SKM-1 (cell line): ENCODE results near the gene TBKBP1.
"Not testable (repeated sequence)": the region's sequence is repeated elsewhere in the genome, so short reads cannot be mapped to it uniquely, and the experiment has no call there.

Experiments used
- DNase-seq: peaks from one replicate; lab custom pipeline; 2025; ENCODE audit not compliant: unreplicated experiment; lab: John Stamatoyannopoulos, UW

The TBKBP1 gene

DNA sequence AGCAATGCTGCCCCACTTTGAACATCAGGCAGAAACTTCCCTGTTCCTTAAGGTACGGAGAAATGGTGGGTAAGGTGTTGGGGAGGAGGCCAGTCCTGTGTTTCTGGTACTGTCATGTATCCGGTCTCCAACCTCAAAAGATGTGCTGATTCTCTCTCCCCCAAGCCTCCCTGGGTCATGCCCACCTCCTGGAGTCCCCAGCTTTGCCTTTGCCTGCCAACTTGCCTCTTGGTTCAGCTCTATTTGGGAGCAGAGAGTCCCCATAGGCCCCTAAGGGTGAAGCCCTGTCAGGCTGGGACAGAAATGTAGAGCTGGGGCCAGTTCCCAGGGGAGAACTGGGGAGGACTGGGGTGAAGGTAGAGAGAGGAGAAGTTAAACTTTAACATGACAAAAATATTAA lies 37.4 kb downstream of the TBKBP1 start:
- no peak for DNase-seq

DNA sequence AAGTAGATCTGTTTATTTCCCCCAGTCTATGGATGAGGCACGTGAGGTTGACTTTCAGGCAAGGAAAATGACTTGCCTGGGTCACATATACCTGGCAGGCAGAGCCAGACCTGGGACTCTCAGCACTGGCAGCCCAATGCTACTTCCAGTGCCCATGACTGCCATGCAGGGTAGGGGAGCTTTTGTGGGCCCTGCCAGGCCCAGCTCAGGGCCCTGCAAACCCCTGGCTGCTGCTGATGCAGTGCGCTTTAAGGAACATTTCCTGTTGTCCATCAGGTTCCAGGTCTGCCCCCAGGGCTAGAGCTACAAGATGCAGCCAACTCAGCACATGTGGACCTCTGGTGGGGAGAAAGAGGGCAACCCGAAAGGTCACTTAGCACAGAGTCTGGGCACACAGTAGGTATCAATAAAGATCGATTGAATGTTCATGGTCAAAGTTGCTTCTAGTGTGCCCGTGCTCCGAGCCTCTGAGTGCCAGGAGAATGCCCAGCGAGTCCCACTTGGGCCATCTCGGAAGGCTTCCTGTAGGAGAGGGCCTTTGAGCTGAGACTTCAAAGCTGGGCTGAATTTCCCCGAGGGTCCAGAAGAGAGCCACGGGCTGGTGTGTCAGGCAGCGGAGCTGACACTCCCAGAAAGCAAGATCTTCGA lies 38.6 kb downstream of the TBKBP1 start:
- no peak for DNase-seq

DNA sequence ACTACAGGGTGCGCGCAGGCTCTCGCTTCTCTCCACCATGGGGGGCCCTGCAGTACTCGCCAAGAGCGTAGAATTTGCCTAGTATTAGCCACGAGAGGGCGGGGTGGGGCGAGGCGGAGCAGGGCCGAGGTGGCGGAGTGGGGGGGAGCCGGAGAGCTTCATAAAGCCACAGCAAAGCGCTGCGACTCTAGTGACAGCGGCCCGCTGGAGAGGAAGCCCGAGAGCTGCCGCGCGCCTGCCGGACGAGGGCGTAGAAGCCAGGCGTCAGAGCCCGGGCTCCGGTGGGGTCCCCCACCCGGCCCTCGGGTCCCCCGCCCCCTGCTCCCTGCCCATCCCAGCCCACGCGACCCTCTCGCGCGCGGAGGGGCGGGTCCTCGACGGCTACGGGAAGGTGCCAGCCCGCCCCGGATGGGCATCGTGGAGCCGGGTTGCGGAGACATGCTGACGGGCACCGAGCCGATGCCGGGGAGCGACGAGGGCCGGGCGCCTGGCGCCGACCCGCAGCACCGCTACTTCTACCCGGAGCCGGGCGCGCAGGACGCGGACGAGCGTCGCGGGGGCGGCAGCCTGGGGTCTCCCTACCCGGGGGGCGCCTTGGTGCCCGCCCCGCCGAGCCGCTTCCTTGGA lies 39.2 kb downstream of the TBKBP1 start, which contains the start of gene TBX21:
TSS of gene TBX21 (plus strand) at position 190 of the 627 bp plus-strand sequence. CDS start at position 409, 219 bp downstream.
- DNase-seq, result no peak

DNA sequence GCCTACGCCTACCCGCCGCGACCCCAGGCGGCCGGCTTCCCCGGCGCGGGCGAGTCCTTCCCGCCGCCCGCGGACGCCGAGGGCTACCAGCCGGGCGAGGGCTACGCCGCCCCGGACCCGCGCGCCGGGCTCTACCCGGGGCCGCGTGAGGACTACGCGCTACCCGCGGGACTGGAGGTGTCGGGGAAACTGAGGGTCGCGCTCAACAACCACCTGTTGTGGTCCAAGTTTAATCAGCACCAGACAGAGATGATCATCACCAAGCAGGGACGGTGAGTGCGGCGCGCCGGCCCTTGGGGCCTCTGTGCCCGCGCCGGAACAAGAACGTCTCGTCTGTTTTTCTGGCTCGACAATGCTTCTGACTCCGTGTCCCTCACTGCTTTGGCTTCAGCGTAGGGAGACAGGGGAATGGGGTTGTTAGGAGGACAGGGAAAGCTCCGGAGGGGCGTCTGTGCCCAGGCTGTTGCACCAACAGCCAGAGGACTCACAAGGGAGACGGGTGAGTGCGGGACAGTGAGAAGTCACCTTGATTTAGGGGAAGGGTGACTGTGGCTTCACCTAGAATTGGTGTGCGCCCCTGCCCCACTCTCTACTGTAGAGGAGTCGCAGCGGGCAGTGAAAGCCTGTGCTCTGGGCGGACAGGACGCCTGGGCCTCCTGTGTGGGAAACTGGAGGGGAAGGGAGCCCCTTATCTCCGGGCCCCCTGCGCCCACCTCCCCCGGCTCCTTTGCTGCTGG lies 39.9 kb downstream of the TBKBP1 start:
- no peak for DNase-seq

DNA sequence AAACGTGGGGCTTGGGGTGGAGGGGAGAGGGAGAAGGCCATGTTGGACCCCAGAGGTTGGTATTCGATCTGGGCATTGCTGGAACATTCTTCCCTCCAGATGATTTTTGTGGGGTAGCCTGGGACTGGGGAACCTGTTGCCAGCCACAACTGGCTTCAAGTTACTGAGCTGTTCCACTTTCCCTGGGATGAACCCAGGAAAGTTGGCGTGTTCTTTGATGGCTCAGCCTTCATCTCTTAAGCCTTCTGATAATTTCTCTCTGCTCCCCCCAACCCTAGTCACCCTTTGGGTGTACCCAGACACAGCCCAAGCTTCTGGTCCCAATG lies 41.1 kb downstream of the TBKBP1 start:
- no peak for DNase-seq

DNA sequence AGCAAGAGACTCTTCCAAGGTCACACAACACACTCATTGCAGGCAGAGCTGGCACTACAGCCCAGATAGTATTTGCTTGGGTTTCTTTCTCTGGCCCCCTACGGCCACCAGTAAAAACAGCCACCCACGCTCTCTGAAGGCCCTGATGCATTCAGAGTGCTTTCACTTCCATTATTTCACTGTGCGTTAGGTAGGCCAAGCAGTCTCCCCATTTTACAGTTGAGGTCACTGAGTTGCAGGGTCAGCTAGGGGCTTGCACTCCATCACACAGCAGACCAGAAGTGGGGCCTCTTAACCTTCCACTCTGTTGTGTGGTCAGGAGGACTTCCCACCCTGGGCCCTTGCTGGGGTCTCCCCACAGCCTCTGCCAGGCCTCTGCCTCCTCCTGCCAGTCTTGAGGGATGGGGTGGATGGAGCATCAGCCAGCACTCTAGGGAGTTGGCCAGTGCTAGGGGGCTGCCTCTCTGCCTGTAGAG lies 41.6 kb downstream of the TBKBP1 start:
- DNase-seq, result no peak

DNA sequence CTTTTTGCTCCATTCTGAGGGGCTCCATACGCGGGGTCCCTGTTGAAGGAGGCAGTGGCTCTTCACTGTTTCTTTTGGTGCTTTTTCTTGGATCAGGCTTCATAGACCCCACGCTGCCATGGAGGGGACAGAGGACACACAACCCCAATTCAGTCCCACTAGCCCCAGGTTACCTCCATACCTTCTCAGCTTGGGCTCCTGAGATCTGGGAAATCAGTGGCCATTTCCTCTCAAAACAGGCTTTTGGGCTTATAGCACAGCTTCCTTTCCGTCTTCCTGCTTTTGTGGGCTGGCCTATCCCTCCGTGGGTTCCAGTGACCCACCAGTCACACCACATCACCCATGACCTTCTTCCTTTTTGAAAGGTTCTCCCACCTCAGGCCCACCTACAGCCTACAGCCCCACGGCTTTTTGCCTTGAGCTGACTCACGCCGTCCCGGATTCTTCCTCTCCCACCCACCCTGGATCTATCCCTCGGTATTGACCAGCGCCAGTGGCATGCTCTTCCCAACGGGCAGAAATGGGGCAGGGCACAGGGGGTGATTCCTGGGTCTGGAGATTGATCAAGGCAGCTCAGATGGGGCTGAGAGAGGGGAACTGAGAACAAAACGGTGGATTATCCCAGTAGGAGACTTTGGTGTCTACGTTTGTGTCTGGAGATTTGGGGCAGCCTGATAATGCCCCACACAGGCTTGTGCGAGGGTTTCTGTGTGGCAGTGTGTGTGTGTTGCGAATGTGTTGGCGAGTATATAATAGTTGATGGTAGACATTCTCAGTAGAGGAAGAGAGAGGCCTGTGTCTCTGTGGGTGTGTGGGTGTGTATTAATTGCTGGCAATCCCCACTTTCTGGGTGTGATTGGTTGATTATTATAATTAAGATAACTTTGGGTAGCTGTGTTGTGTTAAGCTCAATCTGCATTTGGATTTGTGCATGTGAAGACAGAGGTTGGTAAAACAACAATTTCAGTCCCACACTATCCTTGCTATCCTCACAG lies 42.8 kb downstream of the TBKBP1 start:
- DNase-seq, result no peak

DNA sequence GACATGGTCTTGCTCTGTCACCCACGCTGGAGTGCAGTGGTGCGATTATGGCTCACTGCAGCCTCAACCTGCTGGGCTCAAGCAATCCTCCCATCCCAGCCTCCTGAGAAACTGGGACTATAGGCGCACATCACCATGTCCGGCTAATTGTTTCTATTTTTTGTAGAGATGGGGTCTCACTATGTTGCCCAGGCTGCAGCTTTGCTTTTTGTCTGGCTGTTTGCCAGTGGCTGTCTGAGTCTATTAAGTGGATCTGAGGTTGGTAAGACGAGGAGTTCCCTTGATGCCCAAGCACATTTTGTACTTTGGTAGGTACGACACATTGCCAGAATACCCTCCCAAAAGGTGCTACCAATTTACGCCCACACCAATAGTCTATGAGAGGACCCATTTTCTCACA lies 44.2 kb downstream of the TBKBP1 start:
- DNase-seq, result no peak

DNA sequence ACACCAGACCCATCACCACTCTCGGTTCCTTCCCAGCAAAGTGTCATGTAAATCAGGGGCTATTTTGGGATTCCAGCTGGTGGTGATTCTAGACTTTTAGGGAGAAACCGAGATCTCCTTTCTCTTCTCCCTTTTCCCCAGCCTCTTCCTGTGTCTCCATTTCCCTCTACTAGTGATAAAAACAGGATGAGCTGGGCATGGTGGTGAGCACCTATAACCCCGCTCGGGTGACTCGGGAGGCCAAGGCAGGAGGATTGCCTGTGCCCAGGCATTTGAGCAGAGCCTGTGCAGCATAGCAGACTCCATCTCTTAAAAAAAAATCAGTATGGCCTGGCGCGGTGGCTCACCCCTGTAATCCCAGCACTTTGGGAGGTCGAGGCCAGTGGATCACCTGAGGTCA lies 45.2 kb downstream of the TBKBP1 start:
- DNase-seq, result no peak

DNA sequence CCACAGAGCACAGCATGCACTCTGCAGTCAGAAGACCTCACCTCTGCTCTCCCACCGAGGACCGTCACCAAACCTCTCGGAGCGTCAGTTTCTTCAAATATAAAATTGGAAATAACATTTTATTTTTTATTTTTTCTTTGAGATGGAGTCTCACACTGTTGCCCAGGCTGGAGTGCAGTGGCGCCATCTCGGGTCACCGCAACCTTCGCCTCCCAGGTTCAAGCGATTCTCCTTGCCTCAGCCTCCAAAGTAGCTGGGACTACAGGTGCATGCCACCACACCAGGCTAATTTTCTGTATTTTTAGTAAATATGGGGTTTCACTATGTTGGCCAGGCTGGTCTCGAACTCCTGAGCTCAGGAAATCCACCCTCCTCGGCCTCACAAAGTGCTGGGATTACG lies 46.0 kb downstream of the TBKBP1 start:
- DNase-seq, result not testable (repeated sequence)

DNA sequence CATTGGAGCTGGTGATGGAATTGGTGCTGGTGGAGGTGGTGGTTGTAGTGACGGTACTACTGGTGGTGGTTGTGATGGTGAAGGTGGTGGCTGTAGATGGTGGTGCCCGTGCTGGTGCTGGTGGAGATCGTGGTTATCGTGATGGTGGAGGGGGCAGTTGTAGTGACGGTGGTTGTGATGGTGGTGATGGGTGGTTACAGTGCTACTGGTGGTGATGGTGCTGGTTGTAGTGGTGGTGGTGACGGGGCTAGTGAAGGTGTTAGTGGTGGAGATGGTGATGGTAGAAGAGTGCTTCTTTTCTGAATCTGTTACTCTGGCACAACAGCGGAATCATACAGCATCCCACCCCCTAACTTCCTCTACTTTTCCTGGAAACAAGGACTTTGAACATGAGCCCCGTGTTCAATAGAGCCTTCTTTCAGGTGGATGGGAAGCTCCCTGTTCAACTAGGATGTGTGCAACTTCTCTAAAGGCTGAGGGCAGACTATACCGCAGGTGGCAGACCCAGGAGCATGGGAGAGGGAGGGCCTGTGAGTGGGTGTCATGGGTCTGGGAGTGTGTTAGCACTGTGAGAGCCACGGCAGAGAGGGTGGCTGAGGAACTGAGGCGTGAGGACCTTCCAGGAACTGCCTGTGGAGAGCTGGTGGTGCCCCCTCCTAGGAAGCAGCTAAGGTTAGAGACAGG lies 47.3 kb downstream of the TBKBP1 start:
- no peak for DNase-seq

DNA sequence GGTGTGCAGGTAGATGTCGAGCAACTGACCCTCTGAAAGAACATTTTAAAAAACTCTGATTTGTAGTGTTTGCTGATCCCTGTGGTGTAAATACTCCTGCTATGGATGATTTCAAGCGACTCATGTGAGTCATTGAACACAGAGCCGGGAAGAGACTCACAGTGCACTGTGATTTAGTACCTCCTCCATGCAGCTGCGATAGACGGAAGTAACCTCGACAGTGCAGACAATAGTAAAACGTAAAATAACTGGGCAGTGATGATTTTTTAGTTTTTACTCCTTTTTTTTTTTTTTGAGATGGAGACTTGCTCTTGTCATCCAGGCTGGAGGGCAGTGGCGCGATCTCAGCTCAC lies 47.8 kb downstream of the TBKBP1 start:
- DNase-seq, result no peak

DNA sequence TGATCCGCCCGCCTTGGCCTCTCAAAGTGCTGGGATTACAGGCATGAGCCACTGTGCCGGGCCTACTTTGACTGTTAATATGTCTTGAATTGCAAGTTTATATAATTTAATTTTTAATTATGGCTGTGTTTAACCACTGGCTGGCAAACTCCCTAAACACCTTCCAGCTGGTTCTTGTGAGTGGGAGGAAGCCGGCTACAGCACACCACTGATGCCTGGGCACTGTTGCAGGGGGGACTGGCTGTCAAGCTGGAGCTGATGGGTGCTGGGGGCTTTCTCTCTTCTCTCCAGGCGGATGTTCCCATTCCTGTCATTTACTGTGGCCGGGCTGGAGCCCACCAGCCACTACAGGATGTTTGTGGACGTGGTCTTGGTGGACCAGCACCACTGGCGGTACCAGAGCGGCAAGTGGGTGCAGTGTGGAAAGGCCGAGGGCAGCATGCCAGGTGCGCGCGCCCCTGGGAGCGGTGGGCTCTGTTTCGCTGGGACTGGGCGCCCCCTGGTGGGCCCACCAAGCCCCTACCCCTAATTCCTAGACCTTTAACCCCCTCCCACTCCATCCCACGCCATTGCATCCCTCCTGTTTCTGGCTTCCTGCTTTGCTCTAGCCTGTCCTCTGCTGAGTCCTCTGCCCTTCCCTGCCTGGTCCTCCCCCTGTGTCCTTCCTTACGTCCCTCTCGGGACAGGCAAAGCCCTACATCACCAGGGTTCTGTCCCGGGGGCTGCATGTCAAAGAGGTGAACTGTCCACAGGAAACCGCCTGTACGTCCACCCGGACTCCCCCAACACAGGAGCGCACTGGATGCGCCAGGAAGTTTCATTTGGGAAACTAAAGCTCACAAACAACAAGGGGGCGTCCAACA lies 48.6 kb downstream of the TBKBP1 start:
- no peak for DNase-seq

DNA sequence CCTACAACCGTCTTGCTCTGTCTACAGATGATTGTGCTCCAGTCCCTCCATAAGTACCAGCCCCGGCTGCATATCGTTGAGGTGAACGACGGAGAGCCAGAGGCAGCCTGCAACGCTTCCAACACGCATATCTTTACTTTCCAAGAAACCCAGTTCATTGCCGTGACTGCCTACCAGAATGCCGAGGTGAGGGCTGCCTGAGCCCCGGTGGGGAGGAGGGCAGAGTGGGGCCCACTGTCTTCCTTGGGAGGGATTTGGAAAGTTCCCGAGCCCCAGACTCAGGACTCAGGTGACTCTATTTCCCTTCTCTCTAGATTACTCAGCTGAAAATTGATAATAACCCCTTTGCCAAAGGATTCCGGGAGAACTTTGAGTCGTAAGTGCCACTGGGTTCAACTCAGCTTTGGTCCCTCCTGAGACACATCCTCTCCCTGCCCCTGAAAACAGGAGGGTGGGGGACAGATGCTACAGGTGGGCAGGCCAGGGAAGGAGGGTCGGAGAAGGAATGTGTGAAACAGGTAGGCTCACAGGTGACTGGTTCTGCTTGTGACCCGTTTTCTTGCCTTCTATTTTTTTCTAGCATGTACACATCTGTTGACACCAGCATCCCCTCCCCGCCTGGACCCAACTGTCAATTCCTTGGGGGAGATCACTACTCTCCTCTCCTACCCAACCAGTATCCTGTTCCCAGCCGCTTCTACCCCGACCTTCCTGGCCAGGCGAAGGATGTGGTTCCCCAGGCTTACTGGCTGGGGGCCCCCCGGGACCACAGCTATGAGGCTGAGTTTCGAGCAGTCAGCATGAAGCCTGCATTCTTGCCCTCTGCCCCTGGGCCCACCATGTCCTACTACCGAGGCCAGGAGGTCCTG lies 50.4 kb downstream of the TBKBP1 start:
- DNase-seq, result no peak

DNA sequence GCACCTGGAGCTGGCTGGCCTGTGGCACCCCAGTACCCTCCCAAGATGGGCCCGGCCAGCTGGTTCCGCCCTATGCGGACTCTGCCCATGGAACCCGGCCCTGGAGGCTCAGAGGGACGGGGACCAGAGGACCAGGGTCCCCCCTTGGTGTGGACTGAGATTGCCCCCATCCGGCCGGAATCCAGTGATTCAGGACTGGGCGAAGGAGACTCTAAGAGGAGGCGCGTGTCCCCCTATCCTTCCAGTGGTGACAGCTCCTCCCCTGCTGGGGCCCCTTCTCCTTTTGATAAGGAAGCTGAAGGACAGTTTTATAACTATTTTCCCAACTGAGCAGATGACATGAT lies 51.0 kb downstream of the TBKBP1 start:
- no peak for DNase-seq

DNA sequence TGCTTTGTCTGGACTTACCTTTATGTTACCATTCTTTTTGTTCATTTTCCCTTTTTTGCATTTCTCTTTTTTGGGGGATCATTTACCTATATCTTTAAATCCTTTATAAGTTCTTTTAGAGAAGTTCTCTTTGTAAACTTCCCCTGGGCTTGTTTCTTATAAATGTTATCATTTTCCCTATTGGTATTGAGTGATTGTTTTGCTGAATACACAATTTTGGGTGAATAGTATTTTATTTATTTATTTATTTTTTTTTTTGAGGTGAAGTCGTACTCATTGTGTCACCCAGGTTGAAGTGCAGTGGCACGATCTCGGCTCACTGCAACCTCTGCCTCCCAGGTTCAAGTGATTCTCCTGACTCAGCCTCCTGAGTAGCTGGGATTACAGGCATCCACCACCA lies 57.5 kb downstream of the TBKBP1 start:
- no peak for DNase-seq

DNA sequence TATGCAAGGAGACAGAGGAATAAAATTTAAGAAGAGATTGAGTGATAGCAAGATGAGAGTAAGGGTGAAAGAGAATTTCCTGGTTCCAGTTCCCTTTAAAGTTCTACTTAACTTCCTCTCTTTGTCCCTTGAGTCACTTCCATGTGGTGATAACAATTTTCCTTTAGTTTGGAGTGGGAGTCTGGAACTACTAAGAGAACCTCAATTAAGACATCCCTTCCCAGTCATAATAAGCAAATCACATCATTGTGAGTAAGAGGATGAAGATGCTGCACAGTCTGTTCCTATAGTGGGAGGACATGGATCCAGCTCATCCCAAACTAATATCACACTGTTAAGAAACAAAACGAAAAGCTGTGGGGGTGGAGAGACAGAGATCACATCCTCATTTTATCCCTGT lies 63.4 kb downstream of the TBKBP1 start:
- DNase-seq, result no peak

DNA sequence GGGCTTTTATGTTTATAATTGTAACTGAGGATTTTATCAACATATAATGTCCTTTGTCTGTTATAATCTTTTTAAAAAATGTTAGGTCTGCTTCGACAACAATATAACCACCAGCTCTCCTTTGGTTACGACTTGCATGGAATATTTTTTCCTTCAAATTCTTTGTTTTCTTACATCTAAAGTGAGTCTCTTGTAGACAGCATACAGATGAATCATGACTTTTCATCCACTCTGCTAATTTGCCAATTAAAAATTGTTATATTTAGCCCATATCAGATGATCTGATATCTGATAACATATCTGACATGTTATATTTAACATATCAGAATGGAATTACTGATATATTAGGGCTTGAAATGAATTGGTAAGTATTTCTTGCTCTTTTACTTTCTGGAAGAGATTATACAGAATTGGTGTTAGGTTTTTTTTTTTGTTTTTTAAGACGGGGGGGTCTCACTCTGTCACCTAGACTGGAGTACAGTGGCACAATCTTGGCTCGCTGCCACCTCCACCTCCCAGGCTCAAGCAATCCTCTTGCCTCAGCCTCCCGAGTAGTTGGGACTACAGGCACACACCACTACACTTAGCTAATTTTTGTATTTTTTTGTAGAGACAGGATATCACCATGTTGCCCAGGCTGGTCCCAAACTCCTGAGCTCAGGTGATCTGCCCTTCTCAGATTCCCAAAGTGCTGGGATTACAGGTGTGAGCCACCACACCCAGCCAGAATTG lies 66.6 kb downstream of the TBKBP1 start:
- no peak for DNase-seq
